H1 (cell line): ENCODE measurements around the gene OR51B4. TPM values are rescaled to one million over a fixed set of nuclear protein-coding genes. Genes with fewer than 3 reads are reported as not detected.

ENCODE experiments used
- CEBPB ChIP-seq: IDR thresholded peaks from 2 replicates; pipeline ENCODE4 v1.6.1; 2012; ENCODE audit warnings: low read depth, low read length
- KDM1A ChIP-seq: fragments of 200-600, 300-600 bp; sonication (generic); IDR thresholded peaks from 2 replicates; pipeline ENCODE4 v1.7.1; 2016; ENCODE audit warnings: mild to moderate bottlenecking, low read length, borderline replicate concordance
- NRF1 ChIP-seq: IDR thresholded peaks from 2 replicates; pipeline ENCODE4 v1.6.1; 2011; ENCODE audit warnings: mild to moderate bottlenecking, low read depth, low read length, improper control_type of control experiment
- RXRA ChIP-seq: IDR thresholded peaks from 2 replicates; pipeline ENCODE4 v1.6.1; 2011; ENCODE audit warnings: low read depth, mild to moderate bottlenecking, low read length, moderate library complexity; ENCODE audit not compliant: insufficient read depth
- SIRT6 ChIP-seq: IDR thresholded peaks from one replicate; pipeline ENCODE4 v1.7.1; 2012; ENCODE audit warnings: low read length, inconsistent platforms
- polyA plus RNA-seq, 7 experiments: library from polyadenylated mRNA; depleted of rRNA in 3 of 7; stranded (reverse) in 5 of 7; unstranded in 2 of 7; fragments of >200 nt in 5 of 7; fragments of 200-250 nt in 2 of 7; gene quantifications; 1 replicate in 5 of 7; 2 replicates in 1 of 7; 4 replicates in 1 of 7; pipeline versions ENCODE4 v1.2.1 to v1.2.3, GENCODE V29; 2011 to 2013; ENCODE audit warnings: missing spikeins in 2 of 7, mixed read lengths in 2 of 7
- total RNA-seq: library from RNA; stranded (reverse); fragmentation: NEBNext Ultra II Directional; extraction: Animal tissue kit (Norgen Biotek cat#: 25700); gene quantifications from 2 replicates; pipeline ENCODE4 v1.2.1, GENCODE V29; 2021
- TF ChIP-seq, protein P1 (sequence below): IDR thresholded peaks from 2 replicates; pipeline ENCODE4 v1.6.1; 2012; ENCODE audit warnings: low read length, inconsistent platforms

OR51B4 gene
- total and polyA plus RNA-seq, 2 of the 8 experiments (the other 6 are each of a cell fraction or from before 2014, with no cell fraction given): not detected

DNA sequence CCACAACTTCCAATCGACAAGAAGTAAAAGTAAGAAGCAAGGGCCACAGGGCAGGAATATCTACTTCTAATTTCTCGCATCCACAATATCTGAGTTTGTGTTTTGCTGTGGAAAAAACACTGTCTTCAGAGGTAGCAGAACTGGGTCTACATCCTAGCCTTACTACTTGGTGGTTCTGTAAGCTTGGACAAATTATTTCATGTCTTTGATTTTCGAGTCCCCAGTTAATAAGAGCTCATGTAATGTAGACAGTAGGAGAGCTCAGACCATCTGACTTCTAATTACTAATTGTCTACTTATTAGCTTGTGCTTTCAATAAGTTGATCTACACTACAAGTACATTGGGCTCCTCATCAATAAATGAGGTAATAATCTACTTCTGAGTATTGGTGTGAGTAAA lies 18.7 kb downstream of the OR51B4 start (continued):
- TF ChIP-seq KDM1A (no peak), CEBPB (no peak), SIRT6 (no peak), RXRA (no peak), NRF1 (no peak)
- TF ChIP-seq, protein P1, sequence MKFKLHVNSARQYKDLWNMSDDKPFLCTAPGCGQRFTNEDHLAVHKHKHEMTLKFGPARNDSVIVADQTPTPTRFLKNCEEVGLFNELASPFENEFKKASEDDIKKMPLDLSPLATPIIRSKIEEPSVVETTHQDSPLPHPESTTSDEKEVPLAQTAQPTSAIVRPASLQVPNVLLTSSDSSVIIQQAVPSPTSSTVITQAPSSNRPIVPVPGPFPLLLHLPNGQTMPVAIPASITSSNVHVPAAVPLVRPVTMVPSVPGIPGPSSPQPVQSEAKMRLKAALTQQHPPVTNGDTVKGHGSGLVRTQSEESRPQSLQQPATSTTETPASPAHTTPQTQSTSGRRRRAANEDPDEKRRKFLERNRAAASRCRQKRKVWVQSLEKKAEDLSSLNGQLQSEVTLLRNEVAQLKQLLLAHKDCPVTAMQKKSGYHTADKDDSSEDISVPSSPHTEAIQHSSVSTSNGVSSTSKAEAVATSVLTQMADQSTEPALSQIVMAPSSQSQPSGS: no peak
